DMS 273 treated with DMSO at 0.1 percent for 48 hours (cell line): ENCODE data around the gene KCNN4.

Experiments
- DNase-seq: peaks from one replicate; lab custom pipeline; 2025; lab: John Stamatoyannopoulos, UW

Gene KCNN4

DNA sequence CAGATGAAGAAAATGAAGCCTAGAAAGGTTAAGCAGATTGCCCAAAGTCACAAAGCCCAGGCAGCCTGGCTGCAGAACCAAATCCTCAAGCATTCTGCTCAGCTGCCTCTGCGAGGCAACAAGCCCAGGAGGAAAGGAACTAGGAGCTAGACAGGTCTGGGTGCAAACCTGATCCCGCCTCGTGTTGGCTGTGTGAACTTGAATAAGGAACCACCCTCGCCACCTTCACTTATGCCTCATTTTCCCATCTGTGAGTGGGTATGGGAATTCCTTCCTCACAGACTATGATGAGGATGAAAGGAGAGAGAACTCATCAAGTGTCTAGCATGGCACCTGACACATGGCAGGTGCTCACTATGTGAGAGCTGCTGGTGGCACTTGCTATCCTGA is 32.6 kb downstream of the KCNN4 start:
- no peak for DNase-seq

DNA sequence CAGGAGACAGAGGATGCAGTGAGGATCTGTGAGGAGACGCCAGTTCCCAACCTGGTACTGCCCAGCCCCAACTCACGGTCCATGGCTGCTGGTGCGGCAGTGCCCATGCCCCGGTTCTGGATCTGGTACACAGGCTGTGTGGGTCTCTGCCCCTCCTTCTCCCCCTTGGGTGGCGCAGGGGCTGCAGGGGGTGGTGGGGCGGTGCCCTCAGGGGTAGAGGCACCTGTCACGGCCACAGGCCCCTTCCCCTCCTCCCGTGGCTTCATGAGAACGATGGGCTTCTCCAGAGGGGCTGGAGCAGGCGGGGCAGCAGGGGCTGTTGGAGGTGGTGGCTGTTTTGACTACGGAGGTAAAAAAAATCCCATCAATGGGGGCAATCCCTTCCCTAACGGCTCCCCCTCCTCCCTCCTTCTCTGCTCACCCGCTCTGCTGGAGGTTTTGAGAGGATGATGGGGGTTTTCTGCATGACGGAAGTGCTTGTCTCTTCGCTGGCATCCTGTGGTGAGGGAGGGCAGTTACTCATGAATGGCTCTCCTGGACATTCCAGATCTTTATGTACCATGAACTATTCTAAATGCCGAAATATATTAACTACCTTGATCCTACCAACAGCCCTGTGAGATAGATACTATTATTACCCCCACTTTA is 33.1 kb downstream of the KCNN4 start:
- no peak for DNase-seq

DNA sequence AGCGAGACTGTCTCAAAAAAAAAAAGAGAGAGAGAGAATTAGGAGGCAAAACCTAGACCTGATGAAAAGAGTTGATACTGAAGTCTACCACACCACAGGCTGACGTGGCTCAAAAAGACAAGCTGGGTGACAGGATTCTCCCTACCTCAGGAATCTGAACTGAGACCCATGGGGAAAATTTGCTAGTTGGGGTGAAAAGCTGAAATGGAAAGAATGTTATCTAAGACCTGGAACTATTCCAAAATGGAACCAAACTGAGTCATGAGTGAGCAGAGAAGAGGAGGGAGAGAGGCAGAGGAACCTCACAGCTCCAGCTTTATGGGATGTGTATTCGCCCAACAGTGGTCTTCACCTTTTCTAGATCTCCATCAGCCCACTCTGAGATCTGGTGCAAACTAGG is 37.7 kb downstream of the KCNN4 start:
- DNase-seq, result no peak

DNA sequence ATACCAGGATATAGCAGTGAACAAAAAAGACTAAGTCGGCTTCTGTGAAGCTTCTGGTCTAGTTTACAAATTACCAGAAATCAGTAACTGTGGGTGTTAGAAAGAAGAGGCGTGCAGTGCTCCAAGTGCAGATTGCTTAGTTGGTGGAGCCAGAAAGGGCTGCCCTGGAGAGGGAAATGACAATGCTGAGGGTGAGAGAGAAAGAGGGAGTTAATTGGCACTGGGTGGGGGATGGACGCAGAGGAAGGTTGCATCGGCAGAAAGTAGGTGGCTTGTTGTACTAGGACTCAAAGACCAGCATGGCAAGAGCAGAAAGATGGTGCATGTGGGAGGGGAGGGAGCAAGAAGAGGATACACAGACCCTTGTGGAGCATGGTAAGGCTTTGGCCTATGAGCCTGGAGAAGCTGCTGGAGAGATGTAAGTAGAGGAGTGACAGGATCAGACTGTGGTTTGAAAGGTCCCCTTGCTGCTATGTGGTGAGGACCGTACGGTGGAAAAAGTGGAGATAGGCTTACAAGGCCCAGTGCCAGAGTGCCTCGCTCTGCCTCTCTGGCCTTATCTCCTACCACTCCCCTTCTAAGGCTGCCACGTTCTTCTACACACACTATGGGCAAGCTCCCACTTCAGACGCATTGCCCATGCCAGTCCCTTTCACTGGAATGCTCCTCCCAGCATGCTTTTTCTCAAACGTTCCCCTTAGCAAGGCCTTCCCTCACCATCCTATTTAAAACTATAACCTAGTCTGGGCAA is 39.5 kb downstream of the KCNN4 start:
- no peak for DNase-seq

DNA sequence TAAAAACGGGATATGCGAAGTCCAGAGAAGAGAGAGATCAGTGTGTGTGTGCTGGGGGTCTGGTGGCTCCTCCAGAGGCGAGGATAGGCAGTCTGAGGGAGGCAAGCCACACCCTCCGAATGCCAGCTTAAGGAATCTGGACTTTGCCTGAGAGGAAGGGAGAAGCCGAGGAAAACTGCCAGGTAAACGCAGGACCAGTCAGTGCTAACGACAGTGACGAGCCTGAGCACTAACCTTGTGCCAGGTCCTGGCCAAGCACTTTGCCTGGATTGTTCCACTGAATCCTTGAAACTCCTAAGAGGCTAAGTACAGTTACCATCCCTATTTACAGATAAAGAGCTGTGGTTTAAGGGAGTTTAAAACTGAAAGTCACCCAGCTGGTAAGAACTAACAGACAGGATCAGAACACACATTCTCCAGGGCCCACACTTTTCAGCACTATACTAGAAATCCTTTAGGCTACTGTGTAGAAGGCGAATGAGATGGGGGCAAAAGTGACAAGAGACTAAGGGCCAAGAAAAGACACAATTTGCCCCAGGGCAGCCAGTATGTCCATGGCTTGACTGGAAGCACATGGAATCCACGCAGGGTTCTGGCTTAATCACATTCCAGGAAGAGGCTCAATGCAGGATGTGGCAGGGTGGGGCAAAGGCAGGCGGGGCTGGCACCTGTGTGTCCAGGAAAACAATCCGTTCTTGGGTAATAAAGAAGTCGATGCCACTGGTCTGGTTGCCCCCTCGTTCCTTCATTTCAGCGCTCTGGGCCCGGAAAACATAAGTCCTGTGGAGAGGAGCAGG is 41.1 kb downstream of the KCNN4 start:
- DNase-seq, result no peak

DNA sequence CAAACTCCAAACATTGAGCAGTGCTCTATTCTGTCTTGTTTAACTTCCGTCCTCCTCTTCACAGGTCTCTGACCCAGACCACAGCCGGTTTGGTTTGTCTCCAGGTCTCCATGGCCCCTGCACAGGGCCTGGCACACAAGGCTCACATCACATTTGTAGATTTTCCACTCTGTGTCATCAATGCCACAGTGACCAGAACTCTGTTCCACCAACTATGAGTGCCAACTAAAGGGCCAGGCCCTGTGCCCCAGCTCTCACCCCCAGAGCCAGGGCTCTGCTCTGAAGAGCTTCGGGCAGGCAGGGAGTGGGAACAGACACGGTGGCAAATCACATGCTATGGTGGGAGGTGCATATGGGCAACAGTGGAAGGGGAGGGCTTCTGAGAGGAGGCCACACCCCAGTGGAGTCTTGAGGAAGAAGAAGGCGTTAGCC is 42.0 kb downstream of the KCNN4 start:
- no peak for DNase-seq

DNA sequence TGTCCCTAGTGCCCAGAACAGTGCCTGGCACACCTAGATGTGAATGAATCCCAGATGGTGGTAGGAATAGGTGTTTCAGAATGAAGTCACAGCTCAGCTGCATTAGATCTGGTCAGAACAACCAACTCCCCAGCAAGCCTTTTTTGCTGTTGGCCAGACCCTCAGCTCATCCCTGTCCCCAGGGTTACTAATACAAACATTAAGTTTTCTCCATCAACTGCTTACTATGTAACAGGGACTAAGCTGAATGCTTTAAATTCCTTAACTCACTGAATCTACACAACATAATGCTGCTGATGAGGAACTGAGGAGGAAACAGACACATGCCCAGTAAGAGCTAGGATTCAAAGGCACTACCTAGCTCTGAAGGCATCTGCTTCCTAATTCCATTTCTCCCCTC is 44.8 kb downstream of the KCNN4 start:
- no peak for DNase-seq

DNA sequence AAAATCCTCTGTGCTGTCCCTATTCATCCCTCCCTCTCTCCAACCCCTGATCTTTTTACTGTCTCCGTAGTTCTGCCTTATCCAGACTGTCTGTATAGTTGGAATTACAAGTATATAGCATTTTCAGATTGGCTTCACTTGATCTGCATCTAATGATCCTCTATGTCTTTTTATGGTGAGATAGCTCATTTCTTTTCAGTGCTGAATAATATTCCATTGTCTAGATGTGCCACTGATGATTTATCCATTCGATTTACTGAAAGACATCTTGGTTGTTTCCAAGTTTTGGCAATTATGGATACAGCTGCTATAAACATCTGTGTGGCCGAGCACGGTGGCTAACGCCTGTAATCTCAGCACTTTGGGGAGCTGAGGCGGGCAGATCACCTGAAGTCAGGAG is 45.8 kb downstream of the KCNN4 start:
- DNase-seq, result no peak

DNA sequence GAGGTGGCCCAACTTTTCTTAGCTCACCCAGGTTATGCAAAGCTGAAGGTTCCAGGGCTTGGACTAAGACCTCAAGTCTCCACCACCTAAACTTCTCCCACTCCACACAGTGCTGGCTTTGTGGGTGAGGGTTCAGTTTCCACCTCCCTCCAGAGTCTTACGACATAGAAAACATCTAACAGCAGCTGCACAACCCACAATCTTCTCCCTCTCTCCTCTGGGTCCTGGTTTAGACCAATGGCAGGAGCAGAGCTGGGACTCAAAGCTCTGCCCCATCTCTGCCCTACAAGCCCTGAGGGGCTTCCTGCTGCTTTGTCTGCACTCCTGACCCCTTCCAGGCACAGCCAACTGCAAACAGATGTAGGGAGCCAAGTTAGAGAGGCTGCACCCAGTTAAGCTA is 48.9 kb downstream of the KCNN4 start:
- no peak for DNase-seq

DNA sequence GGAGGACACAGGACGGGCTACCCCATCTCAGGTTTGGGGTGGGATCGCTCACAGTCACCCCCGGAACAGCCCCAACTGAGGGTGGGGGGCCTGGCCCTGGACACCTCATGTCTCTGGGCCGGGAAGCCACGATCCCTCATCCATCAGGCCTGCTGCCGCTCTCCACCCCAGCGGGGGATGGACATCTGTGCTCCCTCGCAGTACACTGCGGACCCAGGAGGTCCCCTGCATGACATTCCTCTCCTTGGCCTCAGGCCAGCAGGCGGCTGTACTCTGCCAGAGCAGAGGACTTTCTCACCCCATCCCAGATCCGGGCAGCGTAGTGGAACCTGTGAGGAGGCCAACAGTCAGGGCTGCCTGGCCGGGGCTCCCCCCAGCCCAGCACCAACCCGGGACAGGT is 49.4 kb downstream of the KCNN4 start:
- no peak for DNase-seq

DNA sequence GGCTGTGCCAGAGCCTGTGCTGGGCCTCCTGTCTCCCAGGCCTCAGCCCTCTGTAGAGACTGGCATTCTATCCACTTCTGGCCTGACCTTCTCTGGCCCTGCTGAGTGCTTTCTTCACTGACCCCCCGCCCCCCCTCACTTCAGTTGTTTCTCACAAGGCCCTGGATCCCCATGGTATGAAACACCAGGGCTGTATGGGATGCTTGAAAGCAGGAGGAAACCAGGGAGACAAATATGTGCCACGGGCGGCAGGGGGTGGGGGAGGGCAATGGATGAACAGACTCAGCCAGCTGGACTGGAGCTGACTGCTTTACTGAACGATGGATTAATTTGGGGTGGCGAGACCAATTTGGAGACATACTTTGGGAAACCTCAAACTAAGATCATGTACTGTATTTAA is 50.9 kb downstream of the KCNN4 start:
- DNase-seq, result no peak

DNA sequence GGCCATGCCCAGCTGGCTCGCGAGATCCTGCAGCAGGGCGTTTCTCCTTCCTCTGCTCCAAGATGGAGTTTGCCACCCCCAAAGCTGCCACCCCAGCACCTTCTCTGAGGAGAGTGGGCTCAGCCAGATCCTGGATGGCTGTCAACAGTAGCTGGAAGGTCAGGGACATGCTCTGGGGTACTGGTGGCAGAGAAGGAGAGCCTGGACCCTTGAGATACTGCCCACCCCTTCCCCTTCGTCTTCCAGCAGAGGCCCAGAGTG is 53.2 kb downstream of the KCNN4 start:
- DNase-seq, result no peak

DNA sequence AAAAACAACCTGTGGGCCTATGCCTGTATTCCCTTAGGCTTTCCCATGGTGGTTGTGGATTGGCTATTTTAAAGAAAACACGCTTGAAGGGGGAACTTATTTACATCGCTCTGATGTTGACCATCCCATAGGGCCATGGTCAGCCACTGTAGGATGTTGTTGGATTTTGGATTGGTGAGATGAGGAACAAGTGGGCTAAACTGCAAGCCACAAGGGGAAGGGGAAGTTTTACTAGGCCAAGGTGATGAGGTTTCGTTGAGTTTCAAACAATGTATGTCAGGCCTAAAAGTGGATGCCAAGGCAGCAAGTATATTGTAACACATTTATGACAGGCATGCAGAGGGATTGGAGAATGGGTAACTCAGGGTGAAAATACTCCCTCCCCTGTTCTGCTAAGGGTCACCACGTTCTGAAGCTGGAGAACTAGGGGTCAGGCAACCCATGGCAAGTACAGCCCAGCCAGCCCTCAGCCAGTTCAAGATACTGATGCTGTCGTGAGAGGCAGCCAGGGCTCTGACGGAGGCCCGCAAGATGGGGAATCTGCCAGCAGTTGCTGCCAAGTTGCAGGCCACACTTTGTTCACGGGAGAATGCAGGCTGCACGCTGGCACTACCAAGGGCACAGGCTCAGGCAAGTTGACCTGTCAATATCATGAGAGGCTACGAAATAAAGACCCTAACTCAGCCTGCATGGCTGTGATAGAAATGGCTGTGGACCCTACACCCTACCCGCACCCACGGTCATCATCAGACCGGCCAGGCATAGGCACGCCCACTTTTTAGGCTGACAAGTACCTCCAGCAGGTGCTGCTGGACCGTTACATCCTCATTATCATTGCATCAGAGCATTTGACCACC is 53.8 kb downstream of the KCNN4 start:
- DNase-seq, result no peak

DNA sequence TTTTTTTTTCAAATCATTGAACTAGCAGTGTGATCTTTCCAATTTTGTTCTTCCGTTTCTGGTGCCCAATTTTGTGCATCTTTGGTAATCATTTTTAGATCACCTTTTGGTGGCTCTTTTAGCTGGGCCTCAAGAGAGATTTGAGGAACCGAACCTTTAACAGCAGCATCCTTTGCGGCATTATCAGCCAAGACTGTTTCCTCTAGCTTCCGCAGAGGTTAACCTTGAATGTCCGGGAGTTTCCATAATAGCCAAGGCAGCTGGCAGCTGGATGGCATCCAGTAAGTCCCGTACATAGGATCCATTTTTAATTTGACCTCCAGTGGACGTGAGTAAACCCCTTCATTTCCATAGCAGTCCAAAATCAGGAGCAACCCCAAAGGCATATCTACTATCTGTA is 55.3 kb downstream of the KCNN4 start:
- no peak for DNase-seq

DNA sequence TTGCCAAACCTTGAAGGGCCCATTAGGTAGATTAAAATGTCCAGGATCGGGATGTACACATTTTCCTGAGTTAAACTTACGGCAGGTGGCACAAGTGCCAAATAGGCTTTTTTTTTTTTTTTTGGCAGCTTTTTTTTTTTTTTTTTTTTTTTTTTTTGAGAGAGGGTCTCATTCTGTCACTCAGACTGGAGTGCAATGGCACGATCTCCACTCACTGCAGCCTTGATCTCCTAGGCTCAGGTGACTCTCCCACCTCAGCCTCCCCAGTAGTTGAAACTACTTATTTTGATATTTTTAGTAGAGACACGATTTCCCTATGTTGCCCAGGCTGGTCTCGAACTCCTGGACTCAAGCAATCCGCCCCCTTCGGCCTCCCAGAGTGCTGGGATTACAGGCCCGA is 55.9 kb downstream of the KCNN4 start:
- no peak for DNase-seq

DNA sequence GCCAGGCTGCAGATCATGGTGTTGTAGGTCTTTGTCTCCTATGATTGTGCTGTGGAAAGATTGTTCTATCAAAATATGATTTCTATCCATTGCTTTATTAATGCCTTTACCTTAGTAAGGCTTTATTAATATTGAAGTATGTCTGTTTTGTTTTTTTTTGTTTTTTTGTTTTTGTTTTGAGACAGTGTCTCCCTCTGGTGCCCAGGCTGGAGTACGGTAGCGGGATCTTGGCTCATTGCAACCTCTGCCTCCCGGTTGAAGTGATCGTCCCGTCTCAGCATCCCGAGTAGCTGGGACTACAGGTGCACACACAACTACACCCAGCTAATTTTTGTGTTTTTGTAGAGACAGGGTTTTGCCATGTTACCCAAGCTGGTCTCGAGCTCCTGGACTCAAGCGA is 57.2 kb downstream of the KCNN4 start:
- no peak for DNase-seq

DNA sequence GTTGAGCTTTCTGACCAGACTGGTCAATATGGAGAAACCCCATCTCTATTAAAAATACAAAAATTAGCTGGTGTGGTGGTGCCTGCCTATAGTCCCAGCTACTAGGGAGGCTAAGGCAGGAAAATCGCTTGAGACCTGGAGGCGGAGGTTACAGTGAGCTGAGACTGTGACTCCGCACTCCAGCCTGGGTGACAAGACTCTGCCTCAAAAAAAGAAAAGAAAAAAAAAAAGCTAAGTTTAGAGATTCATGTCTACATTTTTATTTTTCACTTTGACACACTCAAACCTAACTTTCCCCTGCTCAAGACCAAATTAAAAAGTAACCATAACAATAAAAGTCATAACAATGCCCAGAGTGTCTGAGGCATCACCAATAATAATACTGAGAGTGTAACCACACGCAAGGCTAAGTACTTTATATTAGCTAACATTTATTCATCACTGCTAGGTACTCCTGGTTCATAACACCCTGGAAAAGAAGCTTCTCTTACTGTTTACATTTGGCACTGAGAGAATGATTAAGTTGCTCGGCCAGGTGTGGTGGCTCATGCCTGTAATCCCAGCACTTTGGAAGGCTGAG is 59.2 kb downstream of the KCNN4 start:
- DNase-seq, result no peak

DNA sequence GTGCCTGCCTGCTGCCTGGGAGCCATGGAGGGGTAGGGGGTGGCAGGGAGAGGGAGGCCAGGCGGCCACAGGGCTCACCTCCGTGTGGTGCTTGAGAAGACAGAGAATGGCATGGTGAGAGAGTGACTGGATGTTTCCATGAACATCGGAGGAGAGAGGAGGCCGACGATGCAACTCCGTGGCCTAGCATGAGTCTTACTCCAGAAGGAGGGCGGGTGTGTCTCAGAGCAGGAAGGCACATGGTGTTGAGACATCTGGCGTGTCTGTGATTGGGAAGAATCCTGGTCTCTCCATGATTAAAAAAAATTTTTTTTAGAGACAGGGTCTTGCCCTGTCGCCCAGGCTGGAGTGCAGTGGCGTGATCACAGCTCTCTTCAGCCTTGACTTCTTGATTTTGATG is 59.8 kb downstream of the KCNN4 start:
- DNase-seq, result no peak

DNA sequence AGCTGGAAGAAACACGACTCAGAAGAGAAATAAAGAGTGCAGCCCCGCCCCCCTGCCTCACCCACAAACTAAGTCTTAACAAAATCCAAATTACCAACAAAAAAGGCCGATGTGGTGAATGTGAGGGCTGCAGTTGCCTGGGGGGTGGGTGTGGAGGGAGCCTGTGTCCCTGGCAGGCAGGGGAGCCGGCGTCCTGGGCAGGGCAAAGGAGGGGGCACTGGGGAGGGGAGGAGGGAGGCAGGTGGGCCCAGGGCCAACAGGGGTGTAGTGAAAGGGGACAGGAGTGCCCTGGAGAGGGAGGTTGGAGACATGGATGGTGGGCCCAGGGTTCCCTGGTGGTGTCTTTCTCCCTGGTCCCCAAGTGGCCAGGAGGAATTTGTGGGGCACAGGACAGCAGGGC is 60.9 kb downstream of the KCNN4 start:
- DNase-seq, result no peak

DNA sequence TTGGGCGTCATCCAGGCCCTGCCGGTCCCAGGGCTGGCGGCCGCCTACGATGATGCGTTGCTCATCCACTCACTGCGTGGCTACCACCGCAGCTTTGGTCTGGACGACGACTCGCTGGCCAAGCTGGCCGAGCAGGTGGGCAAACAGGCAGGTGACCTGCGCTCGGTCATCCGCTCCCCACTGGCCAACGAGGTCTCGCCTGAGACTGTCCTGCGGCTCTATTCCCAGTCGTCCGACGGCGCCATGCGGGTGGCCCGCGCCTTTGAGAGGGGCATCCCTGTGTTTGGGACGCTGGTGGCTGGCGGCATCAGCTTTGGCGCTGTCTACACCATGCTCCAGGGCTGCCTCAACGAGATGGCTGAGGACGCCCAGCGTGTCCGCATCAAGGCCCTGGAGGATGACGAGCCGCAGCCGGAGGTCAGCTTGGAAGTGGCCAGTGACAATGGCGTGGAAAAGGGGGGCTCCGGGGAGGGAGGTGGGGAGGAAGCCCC is 61.4 kb downstream of the KCNN4 start:
- DNase-seq, result no peak

DNA sequence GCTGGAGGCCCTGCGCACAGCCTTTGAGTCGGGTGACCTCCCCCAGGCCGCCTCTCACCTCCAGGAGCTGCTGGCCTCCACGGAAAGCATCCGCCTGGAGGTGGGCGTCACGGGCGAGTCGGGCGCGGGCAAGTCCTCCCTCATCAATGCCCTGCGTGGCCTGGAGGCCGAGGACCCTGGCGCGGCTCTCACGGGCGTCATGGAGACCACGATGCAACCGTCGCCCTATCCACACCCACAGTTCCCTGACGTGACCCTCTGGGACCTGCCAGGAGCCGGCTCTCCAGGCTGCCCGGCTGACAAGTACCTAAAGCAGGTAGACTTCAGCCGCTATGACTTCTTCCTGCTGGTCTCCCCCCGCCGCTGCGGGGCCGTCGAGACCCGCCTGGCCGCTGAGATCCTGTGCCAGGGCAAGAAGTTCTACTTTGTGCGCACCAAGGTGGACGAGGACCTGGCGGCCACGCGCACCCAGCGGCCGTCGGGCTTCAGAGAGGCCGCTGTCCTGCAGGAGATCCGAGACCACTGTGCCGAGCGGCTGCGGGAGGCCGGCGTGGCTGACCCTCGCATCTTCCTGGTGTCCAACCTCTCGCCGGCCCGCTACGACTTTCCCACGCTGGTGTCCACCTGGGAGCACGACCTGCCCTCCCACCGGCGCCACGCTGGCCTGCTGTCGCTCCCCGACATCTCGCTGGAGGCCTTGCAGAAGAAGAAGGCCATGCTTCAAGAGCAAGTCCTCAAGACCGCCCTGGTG is 62.0 kb downstream of the KCNN4 start:
- DNase-seq, result no peak
